ENCODE measurements around the gene PGLYRP2.
A peak's percentile ranks its signal among the peaks of the same experiment; 100 is the strongest.

The PGLYRP2 gene

DNA sequence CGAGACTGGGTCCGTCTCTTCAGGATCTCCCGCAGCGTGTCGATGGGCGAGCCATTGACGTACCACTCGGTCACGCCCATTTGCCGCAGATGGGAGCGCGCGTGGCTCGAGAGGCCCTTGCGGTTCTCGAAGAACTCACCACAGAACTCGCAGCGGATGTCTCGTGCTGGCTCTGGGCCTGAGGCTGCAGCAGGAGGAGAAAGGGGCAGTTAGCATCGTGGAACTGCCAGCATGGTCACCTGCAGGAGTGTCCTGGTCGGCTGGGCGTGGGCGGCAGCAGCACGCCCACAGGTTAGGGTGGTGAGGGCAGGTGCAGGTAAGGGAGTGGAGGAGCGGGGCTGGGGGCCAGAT is 52.0 kb downstream of the PGLYRP2 start:
- no peak for DNase-seq

DNA sequence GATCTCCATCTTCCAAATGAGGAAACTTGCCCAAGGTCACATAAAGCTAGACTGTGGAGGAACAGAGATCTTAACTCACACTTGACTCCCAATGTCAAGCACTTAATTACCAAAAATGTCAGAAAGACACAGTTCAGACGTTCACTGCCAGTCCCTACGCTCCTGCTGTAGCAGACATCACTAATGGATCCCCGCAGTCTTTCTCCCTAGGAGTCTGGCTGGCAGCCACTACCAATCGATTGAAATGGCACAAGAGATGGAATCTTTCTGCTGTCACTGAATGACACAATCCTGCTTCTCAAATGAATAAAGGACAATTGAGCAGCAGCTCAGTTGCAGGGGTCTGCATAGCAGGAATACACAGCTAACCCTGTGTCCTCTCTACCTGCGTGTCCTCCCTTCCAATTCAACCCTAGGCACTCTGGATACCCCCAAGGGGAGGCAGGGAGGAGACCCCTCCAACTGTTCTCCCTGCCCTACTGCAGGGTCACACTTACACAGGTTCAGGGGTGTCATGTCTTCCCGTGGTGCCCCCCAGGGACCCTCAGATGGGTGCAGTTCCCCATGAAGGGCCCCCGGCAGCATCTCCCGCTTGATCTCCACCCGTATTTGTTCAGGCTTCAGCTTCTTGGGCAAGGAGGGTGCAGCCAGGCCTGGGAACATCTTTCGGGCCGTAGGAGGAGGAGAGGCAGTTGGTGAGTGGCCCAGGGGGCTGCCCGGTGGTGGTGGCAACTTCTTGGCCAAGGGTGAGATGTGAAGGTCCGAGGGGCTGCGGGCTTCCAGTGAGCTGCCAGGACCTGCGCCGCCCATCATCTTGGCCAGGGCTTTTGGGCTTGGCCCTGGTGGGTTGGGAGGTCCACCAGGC is 52.6 kb downstream of the PGLYRP2 start:
- DNase-seq = no peak

DNA sequence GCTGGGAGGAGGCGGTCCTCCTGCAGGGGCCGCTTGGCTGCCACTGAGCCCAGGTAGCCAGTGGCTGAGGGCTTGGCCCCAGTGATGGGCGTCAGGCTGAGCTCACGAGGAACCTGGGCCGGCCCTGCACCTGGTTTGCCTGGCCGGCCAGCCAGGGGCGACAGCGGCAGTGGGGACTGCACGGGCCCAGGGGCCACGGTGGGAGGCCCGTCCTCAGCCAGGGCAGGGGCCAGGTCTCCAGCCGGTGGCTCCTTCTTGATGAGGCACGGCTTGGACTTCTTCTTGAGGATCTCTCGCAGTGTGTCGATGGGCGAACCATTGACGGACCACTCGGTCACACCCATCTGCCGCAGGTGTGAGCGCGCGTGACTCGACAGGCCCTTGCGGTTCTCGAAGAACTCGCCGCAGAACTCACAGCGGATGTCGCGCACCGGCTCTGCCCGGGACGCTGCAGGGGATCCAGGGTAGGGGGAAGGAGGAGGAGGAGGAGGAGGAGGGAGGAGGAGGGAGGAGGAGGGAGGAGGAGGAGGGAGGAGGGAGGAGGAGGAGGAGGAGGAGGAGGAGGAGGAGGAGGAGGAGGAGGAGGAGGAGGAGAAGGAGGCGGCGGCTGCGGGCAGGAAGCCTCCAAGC is 53.9 kb downstream of the PGLYRP2 start:
- no peak for DNase-seq

DNA sequence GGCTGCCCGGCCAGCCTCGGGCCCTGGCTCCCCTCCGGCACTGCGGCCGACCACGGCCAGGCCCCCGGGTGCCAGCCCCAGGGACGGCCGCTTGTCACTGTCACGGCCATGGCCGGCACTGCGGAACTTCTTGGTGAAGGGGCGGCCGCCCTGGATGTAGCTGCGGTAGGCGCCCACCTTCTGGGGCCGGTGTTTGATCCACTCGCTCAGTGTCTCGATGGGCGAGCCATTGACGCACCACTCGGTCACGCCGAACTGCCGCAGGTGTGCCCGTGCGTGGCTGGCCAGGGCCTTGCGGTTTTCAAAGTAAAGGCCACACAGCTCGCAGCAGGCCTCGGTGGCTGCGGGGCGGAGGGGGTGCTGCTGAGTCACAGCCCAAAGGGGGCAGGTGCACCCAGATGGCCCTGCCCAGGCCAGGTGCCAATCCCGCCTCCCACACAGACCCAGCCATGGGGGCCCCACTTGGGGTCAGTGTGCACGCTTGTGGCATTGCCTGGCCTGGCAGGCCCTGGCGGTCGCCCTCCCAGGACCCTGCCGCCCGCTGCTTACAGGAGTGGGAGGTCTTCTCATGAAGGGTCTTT is 54.5 kb downstream of the PGLYRP2 start:
- DNase-seq = no peak

DNA sequence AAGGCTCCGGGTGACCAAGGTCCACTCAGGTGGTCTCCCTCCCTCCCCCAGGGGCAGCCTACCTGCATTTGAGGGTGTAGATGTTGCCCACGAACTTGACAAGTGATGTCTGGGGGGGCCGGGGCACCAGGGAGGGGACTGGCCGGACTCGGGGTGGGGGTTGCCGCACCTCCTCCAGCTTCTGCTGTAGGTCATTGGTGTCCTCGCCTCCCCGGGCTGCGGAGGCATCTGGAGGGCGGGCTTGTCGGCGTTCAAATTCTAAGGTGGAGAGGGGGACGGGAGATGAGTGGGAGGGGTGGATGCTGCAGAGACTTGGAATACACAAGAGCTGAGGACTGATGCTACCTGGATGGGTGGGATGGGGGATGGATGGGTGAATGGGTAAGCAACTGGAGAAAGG is 55.2 kb downstream of the PGLYRP2 start:
- DNase-seq = no peak

DNA sequence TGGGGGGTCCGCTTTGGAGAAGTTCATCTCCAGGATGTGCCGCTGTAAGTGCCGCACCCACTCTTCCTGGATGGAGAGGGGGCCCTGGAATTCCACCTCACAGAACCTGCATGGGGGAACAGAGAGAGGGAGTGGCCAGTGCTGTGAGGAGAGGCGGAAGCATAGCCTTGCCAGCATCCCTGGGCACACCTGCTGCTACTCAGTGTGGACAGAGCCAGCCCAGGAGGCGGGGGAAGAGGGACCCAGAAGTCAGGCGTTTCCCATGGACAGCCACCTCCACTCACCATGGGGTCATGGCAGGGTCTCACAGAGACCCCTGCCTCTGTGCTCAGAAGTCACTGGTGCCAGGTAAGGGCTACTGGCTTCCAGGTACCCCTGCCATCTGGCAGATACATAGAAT is 56.2 kb downstream of the PGLYRP2 start:
- DNase-seq = no peak

DNA sequence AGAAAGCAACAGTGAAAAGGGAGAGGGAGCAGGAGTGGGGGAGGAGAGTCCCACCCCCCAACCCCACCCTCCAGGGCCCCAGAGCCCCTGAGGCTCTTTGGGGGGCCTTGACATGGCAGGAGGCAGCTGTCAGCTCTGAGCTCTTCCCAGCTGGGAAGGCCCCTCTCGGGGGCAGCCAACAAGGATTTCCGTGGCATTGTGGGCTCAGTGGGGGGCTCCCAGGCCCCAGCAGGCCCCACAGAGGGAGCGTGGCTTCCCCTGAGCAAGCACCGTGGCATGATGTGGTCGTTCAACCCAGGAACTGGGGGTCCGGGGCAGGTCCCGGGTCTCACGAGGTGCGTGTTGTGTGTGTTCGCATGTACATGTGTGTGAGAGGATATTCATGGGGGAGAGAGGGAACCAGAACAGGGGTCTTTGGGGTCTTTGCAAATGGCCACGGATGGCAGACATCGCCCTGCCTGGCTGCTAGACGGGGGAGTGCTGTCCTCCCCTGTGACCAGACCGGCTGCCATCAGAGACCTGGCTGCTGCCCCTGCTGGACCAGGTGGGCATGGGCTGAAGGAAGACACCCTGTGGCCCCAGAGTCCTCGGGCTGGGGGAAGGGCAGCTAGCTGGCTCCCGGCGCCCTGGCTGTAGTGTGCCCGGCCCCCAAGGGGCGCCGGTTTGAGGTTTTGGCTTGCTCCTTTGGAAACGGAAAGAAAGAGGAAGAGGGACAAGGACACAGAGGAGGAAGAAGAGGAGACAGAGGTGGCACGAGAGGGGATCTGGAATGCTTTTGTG is 56.8 kb downstream of the PGLYRP2 start:
- no peak for DNase-seq

DNA sequence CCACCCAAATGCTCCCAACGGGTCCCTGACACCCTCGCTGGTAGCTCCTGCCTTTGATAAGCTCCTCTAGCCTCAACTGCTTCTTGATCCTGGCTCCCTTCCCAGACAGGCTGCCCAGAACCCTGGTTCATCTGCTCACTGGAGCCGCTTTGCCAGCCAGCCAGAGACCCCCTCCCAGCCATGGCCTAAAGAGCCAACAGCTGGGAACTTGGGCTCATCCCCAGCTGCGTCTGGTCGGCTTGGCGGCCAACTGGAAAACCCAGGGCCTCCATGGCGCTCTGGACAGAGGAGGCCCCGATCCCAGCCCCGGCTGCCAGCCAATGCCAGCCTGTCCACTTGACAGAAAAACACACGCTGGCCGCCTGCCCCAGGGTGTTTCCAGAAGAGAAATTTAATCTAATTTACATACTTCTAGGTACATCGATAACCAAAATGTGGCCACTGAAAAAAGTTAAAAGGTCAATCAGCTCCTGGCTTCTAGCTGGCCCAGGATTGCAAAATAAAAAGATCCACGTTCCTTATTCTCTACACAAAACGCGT is 57.5 kb downstream of the PGLYRP2 start:
- peak in 55 of 56 donors; percentile 19 to 91 (median 73) for DNase-seq

DNA sequence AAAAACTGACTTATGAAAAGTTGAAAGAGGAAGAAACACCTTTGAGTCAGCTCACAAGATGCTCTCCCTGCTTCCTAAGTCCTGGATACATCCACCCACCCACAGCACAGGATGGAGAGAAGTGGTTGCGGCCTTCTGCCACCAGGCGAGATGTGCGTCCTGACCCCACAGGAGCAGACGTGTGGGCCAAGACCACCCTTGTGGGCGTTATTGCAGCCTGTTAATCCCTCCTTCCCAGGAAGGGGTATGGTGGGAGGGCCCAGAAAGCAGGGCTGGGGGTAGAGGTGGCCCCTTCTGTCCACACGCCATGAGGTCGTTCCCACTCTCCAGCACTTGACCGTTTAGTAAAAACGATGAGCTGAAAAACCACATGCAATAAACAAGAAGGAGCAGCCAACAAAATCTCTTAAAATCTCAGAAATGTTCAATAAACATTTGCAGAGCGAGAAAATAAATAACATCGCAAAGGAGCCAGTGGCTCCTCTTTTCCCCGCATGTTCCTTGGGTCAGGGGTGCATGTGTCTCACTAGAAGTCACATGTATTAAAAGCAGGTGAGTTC is 58.1 kb downstream of the PGLYRP2 start:
- DNase-seq = no peak

DNA sequence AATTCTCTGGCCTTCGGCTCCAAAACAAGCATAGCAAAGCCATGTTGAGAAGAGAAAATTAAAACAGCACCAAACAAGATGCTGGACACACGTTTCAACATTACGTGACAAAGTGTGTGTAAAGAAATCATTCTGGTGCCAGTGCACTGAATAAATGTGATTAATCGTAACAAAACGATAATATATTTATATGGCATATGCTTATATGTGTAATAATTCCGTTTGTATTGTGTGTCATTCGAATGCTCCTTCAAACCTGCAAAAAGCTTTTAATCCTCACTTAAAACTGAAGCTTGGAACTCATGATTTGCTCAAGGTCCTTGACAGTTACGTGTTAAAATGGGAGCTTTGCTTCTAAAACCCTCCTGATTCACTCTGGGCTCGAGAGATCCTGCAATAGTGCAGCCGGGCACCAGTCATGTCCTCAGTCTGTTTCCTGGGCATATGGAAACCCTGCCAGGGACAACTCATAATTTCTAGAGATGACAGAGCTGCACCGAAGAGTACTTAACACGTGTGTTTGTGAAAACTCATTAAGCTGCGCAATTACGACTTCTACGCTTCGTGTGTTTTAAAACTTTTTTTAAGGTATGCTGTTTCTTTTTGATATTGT is 59.8 kb downstream of the PGLYRP2 start:
- DNase-seq = no peak

Data from amygdala (tissue), 56 donors.